ENCODE data around the gene UTP11.

Gene UTP11

DNA sequence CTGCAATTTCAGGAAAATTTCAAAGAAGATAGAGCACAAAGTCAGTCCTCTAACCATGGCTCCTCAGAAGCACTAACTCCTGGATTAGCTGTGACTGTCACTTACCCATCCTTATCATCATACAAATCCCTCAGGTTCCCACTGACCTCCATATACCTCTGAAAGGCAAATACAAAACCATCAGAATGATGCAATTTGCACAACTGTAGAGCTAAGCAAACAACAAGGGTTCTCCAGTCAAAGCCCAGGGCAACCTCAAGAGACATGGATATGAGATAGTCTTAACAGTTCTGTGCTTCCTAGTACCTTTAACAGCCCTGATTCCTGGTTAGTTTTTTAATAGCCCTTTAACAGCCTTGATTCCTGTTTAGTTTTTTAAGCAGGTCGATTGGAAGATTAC, 24.9 kb upstream of the UTP11 start:
- TF ChIP-seq, protein P1, sequence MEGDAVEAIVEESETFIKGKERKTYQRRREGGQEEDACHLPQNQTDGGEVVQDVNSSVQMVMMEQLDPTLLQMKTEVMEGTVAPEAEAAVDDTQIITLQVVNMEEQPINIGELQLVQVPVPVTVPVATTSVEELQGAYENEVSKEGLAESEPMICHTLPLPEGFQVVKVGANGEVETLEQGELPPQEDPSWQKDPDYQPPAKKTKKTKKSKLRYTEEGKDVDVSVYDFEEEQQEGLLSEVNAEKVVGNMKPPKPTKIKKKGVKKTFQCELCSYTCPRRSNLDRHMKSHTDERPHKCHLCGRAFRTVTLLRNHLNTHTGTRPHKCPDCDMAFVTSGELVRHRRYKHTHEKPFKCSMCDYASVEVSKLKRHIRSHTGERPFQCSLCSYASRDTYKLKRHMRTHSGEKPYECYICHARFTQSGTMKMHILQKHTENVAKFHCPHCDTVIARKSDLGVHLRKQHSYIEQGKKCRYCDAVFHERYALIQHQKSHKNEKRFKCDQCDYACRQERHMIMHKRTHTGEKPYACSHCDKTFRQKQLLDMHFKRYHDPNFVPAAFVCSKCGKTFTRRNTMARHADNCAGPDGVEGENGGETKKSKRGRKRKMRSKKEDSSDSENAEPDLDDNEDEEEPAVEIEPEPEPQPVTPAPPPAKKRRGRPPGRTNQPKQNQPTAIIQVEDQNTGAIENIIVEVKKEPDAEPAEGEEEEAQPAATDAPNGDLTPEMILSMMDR (conservative IDR thresholded peaks at IDR 0.05), result no peak
- TF ChIP-seq ZFX (IDR thresholded peaks at IDR 0.05), result no peak
- H3K27ac ChIP-seq, result no peak overlapping the region

DNA sequence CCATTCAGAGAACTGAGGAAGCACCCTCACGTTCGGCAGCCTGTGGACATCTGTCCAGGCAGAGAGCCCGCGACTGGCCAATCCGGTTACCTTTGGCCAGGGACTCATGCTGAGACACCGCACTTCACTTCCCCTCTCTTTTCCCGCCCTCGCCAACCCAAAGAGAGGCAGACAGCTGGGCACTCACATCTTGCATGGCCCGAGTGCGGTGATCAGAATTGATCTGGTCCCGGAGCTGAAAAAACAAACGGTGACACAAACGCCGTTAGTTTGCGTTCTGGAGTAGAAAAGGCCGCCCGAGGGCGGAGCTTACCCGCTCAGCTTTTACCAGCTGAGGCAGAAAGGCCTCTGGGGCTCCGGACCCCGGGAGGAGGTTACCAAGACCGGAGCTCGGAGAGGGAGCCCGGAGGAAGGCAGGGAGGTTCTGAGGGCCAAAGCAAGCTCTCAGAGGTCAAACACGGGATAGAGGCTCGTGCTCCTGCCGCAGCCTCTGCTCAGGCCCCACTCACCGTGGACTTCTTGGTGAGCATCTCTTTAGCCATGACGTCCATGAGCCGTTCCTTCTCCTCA, 23.1 kb upstream of the UTP11 start:
- H3K27ac ChIP-seq, result peak overlapping the region; percentile 84
- TF ChIP-seq, protein P1 (conservative IDR thresholded peaks at IDR 0.05), result no peak
- peak; percentile 58 for TF ChIP-seq ZFX (IDR thresholded peaks at IDR 0.05)

DNA sequence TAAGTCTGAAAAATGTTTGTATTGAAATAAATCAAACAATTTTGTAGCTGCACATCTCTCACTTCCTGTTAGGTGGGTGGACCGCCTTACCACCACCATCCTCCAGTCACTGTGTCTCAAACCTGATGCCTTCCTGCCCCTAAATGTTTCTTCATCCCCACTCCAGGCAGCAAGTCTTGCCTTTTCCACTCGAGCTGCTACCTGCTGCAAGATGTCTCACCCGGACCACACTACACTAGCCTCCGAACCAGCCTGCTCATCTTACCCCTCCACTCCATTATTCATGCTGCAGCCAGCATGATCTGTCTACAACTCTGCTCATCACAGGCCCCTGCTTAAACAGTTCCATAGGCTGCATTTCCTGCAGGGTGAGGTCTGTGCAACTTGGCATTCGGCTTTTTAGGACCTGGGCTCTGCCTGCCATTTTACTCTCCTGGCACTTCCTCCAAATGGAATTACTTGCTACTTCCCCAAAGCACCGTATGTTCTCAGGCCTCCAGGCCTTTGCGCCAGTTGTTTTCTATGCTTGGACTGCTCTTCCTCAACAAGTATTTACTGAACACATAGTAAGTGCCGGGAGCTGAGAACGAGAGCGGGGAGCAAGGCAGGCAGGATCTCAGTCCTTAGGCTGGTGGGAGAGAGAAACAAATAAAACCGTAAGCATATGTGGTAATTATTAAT, 17.5 kb upstream of the UTP11 start:
- no peak for TF ChIP-seq ZFX (IDR thresholded peaks at IDR 0.05)
- TF ChIP-seq, protein P1 (conservative IDR thresholded peaks at IDR 0.05), result no peak
- no peak overlapping the region for H3K27ac ChIP-seq

DNA sequence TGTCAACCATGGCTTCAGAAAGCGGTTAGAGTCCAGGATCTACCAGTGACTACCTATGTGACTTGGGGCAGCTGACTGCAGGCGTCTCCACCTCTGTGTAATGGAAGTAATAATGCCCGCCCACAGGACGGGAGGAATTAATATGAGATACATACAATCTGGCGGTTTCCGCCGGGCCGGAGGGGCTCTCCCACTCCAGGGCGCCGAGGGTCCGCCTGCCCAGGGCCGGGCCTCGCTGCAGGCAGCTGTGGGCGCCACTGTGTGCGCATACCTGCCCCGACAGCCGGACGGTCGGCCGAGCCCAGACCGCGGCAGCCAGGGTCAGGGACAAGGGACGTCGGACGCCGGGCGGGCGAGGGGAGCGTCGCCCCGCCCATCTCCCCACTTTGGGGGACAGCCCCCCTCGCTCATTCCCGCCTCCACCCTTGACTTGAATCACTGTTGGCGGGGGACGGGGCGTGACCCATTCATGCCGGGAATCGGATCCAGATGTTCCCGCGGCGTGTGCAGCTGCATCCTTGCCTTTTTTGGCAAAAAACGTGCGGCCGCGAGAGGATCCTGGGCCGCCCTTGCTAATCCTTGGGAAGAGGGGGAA, 16.7 kb upstream of the UTP11 start:
- TF ChIP-seq, protein P1 (conservative IDR thresholded peaks at IDR 0.05), result no peak
- TF ChIP-seq ZFX (IDR thresholded peaks at IDR 0.05), result no peak
- H3K27ac ChIP-seq, result no peak overlapping the region

DNA sequence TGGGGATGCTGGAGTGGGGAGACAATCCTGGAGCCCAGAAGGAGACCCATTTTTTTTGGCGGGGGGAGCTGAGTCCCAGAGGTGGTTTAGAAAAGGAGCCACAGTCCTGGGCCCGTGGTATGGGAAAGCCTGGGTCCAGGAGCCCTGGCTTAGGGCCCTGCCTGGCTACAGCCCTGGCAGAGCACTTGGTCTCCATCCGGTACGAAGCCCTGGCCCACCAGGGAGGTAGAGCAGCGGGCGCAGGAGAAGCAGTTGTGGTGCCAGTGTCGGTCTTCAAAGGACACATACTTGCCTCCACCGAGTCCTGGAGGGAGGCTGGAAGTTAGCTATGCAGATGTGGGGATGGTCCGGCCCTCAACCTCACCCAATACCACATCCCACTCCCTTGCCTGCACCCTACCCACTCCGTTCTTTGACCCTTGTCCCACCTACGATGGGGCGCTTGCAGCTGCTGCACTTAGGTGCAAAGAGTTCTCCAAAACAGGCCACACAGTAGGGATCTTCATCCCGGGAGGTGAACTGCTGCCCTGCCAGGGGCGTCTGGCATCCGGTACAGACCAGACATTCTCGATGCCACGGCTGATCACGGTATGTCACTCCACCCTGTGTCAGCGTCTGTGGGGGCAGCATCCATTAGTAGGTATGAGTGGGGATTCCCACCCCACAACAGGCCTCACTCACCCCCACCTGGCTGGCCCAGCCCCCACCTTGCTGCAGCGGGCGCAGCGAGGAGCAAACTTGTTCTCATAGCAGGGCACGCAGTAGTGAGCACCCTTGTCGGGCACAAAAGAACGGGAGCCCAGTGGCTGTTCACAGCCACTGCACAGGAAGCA, 15.1 kb upstream of the UTP11 start:
- no peak overlapping the region for H3K27ac ChIP-seq
- no peak for TF ChIP-seq ZFX (IDR thresholded peaks at IDR 0.05)
- TF ChIP-seq, protein P1 (conservative IDR thresholded peaks at IDR 0.05), result no peak

DNA sequence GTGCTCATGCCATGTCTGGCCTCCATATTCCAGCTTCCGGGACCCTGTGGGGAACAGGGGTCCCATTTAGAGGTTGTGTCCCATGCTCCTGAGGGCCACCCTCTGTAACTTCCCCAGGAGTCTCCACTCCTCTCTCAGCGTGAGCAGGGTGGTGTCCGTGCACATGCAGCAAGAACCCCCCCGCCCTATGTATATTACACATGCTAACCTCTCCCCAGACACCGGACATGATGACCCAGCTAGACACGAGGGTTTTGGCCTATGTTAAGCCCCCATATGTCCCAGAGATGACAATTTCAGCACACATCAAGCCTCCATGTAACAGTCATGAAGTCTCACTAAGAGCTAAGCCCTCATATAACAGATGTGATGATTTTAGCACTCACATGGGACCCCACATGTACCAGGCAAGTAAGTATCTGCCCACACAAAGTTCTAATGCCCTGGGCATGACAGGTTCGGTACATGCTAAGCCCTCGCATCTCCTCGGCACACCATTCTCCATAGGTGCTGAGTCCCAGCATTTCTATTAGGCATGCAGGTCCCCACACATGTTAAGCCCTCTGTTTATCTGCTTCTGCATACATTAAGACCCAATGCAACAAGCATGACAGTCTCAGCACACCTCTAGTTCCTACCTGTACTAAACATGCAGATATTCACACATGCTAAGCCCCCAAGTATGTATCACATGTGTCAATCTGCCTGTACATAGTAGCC, 14.3 kb upstream of the UTP11 start:
- H3K27ac ChIP-seq, result no peak overlapping the region

More for the DNA sequence above, 14.3 kb upstream of the UTP11 start:
- TF ChIP-seq, protein P1 (conservative IDR thresholded peaks at IDR 0.05), result no peak
- TF ChIP-seq ZFX (IDR thresholded peaks at IDR 0.05), result no peak
